ENCODE measurements around the gene ZBTB1. TPM values are rescaled to one million over a fixed set of nuclear protein-coding genes. Genes with fewer than 3 reads are reported as not detected.

ZBTB1 gene
- total RNA-seq, 4 donors from 2014 or later, result 39.8 to 71.1 (median 44.5) TPM

DNA sequence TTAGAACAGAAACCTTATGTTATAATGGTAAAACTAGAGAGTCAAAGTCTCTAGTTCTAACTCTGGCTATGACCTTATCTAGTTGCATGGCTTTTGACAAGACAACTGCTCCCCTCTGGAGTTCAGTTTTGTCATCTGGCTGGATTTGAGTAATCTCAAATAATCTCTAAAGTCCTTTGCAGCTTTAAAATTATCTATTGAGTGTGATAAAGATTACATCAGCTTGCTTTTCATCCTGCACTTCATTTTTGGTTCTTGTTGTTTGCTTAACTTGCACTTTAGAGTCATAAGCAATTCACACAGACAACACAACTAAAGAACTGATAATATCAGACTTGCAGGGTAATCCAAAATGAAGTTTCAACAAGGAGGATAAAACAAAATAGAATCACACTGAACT is 37.0 kb upstream of the ZBTB1 start:
- no peak for ATAC-seq

GRCh38 chr14:64468451-64468850 is 36.1 kb upstream of the ZBTB1 start:
- Histone ChIP-seq H3K27ac (no peak overlapping the region), H3K4me3 (no peak overlapping the region), H3K27me3 (no peaks in the 10 kb centered on the region), H3K36me3 (no peaks in the 10 kb centered on the region), H3K4me1 (peaks cover 0 to 16% (median 0%) of the 10 kb centered on the region in 3 donors), H3K9me3 (no peaks in the 10 kb centered on the region)
- TF ChIP-seq POLR2A (IDR thresholded peaks at IDR 0.05) (no peak), CTCF (IDR thresholded peaks at IDR 0.05) (no peak), POLR2AphosphoS5 (IDR thresholded peaks at IDR 0.05) (no peak), EP300 (IDR thresholded peaks at IDR 0.05) (no peak)
- 70 to 74% methylated on average over 3 of the region's 3 CpGs for WGBS, 2 donors (ENCODE audit: low coverage in 1 of 2)
- no peak for ATAC-seq

More for the DNA sequence above, 37.0 kb upstream of the ZBTB1 start:
- no peak overlapping the region for H3K27ac ChIP-seq
- no peaks in the 10 kb centered on the region for H3K9me3 ChIP-seq
- no peak for TF ChIP-seq POLR2A (IDR thresholded peaks at IDR 0.05)
- TF ChIP-seq CTCF (IDR thresholded peaks at IDR 0.05), result no peak
- TF ChIP-seq EP300 (IDR thresholded peaks at IDR 0.05), result no peak
- TF ChIP-seq POLR2AphosphoS5 (IDR thresholded peaks at IDR 0.05), result no peak
- H3K36me3 ChIP-seq, result peaks cover 0 to 1% of the 10 kb centered on the region in 2 donors
- H3K4me1 ChIP-seq, result peaks cover 0 to 16% (median 0%) of the 10 kb centered on the region in 3 donors
- no peaks in the 10 kb centered on the region for H3K27me3 ChIP-seq
- H3K4me3 ChIP-seq, result no peak overlapping the region

- 37 to 57% methylated on average over 2 of the region's 2 CpGs for WGBS, 2 donors (ENCODE audit: low coverage in 1 of 2)
- Histone ChIP-seq H3K4me3 (no peak overlapping the region), H3K27me3 (no peaks in the 10 kb centered on the region), H3K4me1 (no peaks in the 10 kb centered on the region), H3K9me3 (no peaks in the 10 kb centered on the region), H3K27ac (no peak overlapping the region), H3K36me3 (peaks cover 0 to 4% of the 10 kb centered on the region in 2 donors)
- ATAC-seq, result no peak
- no peak for TF ChIP-seq POLR2AphosphoS5 (IDR thresholded peaks at IDR 0.05)
- TF ChIP-seq POLR2A (IDR thresholded peaks at IDR 0.05), result no peak
- no peak for TF ChIP-seq EP300 (IDR thresholded peaks at IDR 0.05)
- TF ChIP-seq CTCF (IDR thresholded peaks at IDR 0.05), result no peak
Observed at GRCh38 chr14:64474041-64474440, 30.5 kb upstream of the ZBTB1 start.

- H3K9me3 ChIP-seq, result no peaks in the 10 kb centered on the region
- no peak overlapping the region for H3K4me3 ChIP-seq
- TF ChIP-seq POLR2A (IDR thresholded peaks at IDR 0.05), result no peak
- TF ChIP-seq CTCF (IDR thresholded peaks at IDR 0.05), result no peak
- no peak for TF ChIP-seq POLR2AphosphoS5 (IDR thresholded peaks at IDR 0.05)
- no peak for TF ChIP-seq EP300 (IDR thresholded peaks at IDR 0.05)
- WGBS, 2 donors (ENCODE audit: low coverage in 1 of 2), result 80 to 96% methylated on average over 3 to 4 of the region's 4 CpGs
- ATAC-seq, result no peak
- no peak overlapping the region for H3K27ac ChIP-seq
- H3K4me1 ChIP-seq, result no peaks in the 10 kb centered on the region
- peaks cover 0 to 8% of the 10 kb centered on the region in 2 donors for H3K36me3 ChIP-seq
- H3K27me3 ChIP-seq, result no peaks in the 10 kb centered on the region
Observed at GRCh38 chr14:64474698-64475097, 29.9 kb upstream of the ZBTB1 start.

- WGBS, 2 donors (ENCODE audit: low coverage in 1 of 2), result 96 to 98% methylated on average over 5 to 6 of the region's 8 CpGs
- no peak overlapping the region for H3K4me3 ChIP-seq
- peaks cover 0 to 13% of the 10 kb centered on the region in 2 donors for H3K36me3 ChIP-seq
- H3K27ac ChIP-seq, result no peak overlapping the region
- no peaks in the 10 kb centered on the region for H3K4me1 ChIP-seq
- H3K27me3 ChIP-seq, result no peaks in the 10 kb centered on the region
- TF ChIP-seq EP300 (IDR thresholded peaks at IDR 0.05) (no peak), CTCF (IDR thresholded peaks at IDR 0.05) (no peak), POLR2A (IDR thresholded peaks at IDR 0.05) (no peak), POLR2AphosphoS5 (IDR thresholded peaks at IDR 0.05) (no peak)
- no peaks in the 10 kb centered on the region for H3K9me3 ChIP-seq
- ATAC-seq, result no peak
Observed at GRCh38 chr14:64475585-64476273, 28.8 kb upstream of the ZBTB1 start.

Data from gastroesophageal sphincter (tissue), 4 donors.